IMR-90 (cell line): ENCODE results near the gene PPP1R1A.

ENCODE experiments used
- FOS ChIP-seq: fragments of 150-350 bp; IDR thresholded peaks from 2 replicates; pipeline ENCODE4 v1.6.1; 2016; ENCODE audit warnings: low read depth, low read length
- NFE2L2 ChIP-seq: fragments of 150-350 bp; IDR thresholded peaks from 2 replicates; pipeline ENCODE4 v1.6.1; 2016; ENCODE audit warnings: low read depth, mild to moderate bottlenecking, low read length
- TF ChIP-seq, protein P1 (sequence below): conservative IDR thresholded peaks from 2 replicates; pipeline ENCODE4 v1.5.1; 2012; ENCODE audit warnings: mild to moderate bottlenecking, low read depth, low read length, improper control_type of control experiment

DNA sequence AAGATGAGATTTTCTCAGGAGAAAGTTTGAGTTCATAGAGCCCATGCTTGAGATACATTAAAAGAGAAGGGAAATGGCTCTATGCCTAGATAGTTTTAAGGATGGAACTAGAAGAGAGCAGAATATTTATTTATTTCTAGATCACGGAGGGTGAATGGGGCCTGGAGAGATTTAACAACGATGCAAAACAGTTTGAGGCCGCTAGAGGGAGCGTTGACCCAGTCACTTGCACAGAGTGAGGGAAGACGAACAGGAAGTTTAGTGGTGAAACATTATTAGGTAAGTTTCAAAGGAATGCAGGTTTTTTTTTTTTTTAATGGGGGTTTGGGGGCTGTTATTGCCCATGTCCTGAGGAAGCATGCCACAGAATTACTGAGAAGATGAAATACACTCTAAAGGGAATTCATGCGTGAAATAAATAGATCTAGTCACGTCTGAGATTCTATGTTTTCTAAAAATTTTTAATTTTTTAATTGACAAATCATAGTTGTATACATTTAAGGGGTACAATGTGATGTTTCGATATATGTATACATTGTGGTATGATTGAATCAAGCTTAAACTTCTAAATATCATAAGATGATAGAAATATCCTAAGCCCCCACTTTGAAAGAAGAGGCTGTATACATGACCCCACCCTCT is 14.8 kb upstream of the PPP1R1A start:
- TF ChIP-seq FOS = no peak
- no peak for TF ChIP-seq NFE2L2
- TF ChIP-seq, protein P1, sequence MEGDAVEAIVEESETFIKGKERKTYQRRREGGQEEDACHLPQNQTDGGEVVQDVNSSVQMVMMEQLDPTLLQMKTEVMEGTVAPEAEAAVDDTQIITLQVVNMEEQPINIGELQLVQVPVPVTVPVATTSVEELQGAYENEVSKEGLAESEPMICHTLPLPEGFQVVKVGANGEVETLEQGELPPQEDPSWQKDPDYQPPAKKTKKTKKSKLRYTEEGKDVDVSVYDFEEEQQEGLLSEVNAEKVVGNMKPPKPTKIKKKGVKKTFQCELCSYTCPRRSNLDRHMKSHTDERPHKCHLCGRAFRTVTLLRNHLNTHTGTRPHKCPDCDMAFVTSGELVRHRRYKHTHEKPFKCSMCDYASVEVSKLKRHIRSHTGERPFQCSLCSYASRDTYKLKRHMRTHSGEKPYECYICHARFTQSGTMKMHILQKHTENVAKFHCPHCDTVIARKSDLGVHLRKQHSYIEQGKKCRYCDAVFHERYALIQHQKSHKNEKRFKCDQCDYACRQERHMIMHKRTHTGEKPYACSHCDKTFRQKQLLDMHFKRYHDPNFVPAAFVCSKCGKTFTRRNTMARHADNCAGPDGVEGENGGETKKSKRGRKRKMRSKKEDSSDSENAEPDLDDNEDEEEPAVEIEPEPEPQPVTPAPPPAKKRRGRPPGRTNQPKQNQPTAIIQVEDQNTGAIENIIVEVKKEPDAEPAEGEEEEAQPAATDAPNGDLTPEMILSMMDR = peak; percentile 72
